Mammary epithelial cell (primary cell): ENCODE measurements around the gene RYK.

Source experiments
- CTCF ChIP-seq, 2 donors: IDR thresholded peaks in 1 of 2; conservative IDR thresholded peaks in 1 of 2; 2 replicates each; pipeline ENCODE4 v1.5.1; 2011 to 2012; ENCODE audit warnings: inconsistent platforms in 2 of 2, low read length in 2 of 2, mild to moderate bottlenecking in 2 of 2, control low read depth in 1 of 2, low read depth in 1 of 2; ENCODE audit not compliant: insufficient read depth in 1 of 2; ENCODE audit errors: extremely low read depth in 1 of 2
- EZH2 ChIP-seq: IDR thresholded peaks from 2 replicates; pipeline ENCODE4 v1.6.1; 2012; ENCODE audit warnings: low read length, inconsistent platforms, borderline replicate concordance

- TF ChIP-seq CTCF (conservative IDR thresholded peaks at IDR 0.05 in 1 of 2, IDR thresholded peaks at IDR 0.05 in 1 of 2; ENCODE audit: extremely low read depth in 1 of 2, insufficient read depth in 1 of 2, low read depth in 1 of 2, low read length in 2 of 2): no peak
- TF ChIP-seq EZH2: no peak
Measured at GRCh38 chr3:134291319-134292254, 40.9 kb upstream of the RYK start.
